HG03460 (cell line): ENCODE results near the gene CTTN.
"Not testable (repeated sequence)": the region's sequence is repeated elsewhere in the genome, so short reads cannot be mapped to it uniquely, and the experiment has no call there.

ENCODE experiments used
- ATAC-seq: cut with Tn5 transposase; IDR thresholded peaks from one replicate; pipeline ENCODE4 v1.9.1; 2021; ENCODE audit not compliant: unreplicated experiment

CTTN gene

GRCh38 chr11:70448983-70449567 is 50.7 kb downstream of the CTTN start:
- ATAC-seq = no peak

GRCh38 chr11:70454197-70454767 is 56.0 kb downstream of the CTTN start:
- no peak for ATAC-seq

- ATAC-seq = not testable (repeated sequence)
These were observed 56.5 kb downstream of the CTTN start for GRCh38 chr11:70454811-70455210.

GRCh38 chr11:70455354-70455753 is 57.0 kb downstream of the CTTN start:
- ATAC-seq = no peak

GRCh38 chr11:70456921-70457532 is 58.7 kb downstream of the CTTN start:
- ATAC-seq = no peak

GRCh38 chr11:70458736-70459135 is 60.4 kb downstream of the CTTN start:
- ATAC-seq = no peak

GRCh38 chr11:70460111-70460510 is 61.8 kb downstream of the CTTN start:
- ATAC-seq = no peak

- no peak for ATAC-seq
These were observed 62.6 kb downstream of the CTTN start for GRCh38 chr11:70460964-70461363.

GRCh38 chr11:70462818-70463477 is 64.6 kb downstream of the CTTN start:
- no peak for ATAC-seq

- ATAC-seq = no peak
These were observed 65.3 kb downstream of the CTTN start for GRCh38 chr11:70463478-70464255.

- no peak for ATAC-seq
These were observed 66.4 kb downstream of the CTTN start for GRCh38 chr11:70464509-70465361.

- no peak for ATAC-seq
These were observed 67.8 kb downstream of the CTTN start for GRCh38 chr11:70466154-70466553.

GRCh38 chr11:70466596-70466995 is 68.3 kb downstream of the CTTN start:
- ATAC-seq = no peak

GRCh38 chr11:70467201-70468085 is 69.1 kb downstream of the CTTN start:
- no peak for ATAC-seq

- ATAC-seq = no peak
These were observed 70.2 kb downstream of the CTTN start for GRCh38 chr11:70468256-70469195.

GRCh38 chr11:70470127-70470526 is 71.8 kb downstream of the CTTN start:
- no peak for ATAC-seq

GRCh38 chr11:70471254-70471653 is 72.9 kb downstream of the CTTN start:
- ATAC-seq = no peak

- ATAC-seq = no peak
These were observed 73.9 kb downstream of the CTTN start for GRCh38 chr11:70472240-70472639.
